Activated CD4-positive, alpha-beta T cell treated with anti-CD3 and anti-CD28 coated beads for 36 hours (primary cell): Measurements from ENCODE around the gene PRPF4. TPM values are rescaled to one million over a fixed set of nuclear protein-coding genes. Genes with fewer than 3 reads are reported as not detected.

Source experiments
- ATAC-seq: fragments of 200-7000 bp; cut with Tn5 transposase; one replicate; pipeline ENCODE4 v1.10.0; 2021; ENCODE audit warnings: mild to moderate bottlenecking, moderate library complexity
- CTCF ChIA-PET: fragments of 350-600 bp; sonication (Branson Sonifier 250); formaldehyde crosslinking; loops from one replicate; lab custom pipeline; 2021; ENCODE audit warnings: antibody characterized with exemption; lab: Charles Lee
- POLR2A ChIA-PET: fragments of 350-600 bp; sonication (Branson Sonifier 250); formaldehyde crosslinking; loops from one replicate; lab custom pipeline; 2021; ENCODE audit warnings: antibody characterized with exemption, inconsistent platforms; lab: Charles Lee
- DNase-seq: peaks from one replicate; pipeline ENCODE4 v3.0.0-alpha.2; 2020
- H3K27ac Mint-ChIP-seq: one replicate; pipeline ENCODE4 v1.8.0; 2021; ENCODE audit warnings: mixed read lengths
- H3K27me3 Mint-ChIP-seq: one replicate; pipeline ENCODE4 v1.8.0; 2021; ENCODE audit warnings: mixed read lengths
- H3K36me3 Mint-ChIP-seq: one replicate; pipeline ENCODE4 v1.8.0; 2021; ENCODE audit warnings: low read depth, mixed read lengths
- H3K4me1 Mint-ChIP-seq: one replicate; pipeline ENCODE4 v1.8.0; 2021; ENCODE audit warnings: mixed read lengths
- H3K4me3 Mint-ChIP-seq: one replicate; pipeline ENCODE4 v1.8.0; 2021; ENCODE audit warnings: mild to moderate bottlenecking, moderate library complexity, mixed read lengths
- H3K9me3 Mint-ChIP-seq: one replicate; pipeline ENCODE4 v1.8.0; 2021; ENCODE audit warnings: low read depth, mixed read lengths
- intact Hi-C, 2 experiments: fragments of 100-400 bp; cut with DNase I in 1 of 2; cut with micrococcal nuclease in 1 of 2; formaldehyde crosslinking; loops; one replicate each; pipeline versions ENCODE4 v1.14.2 to v1.15.1; 2022 to 2024; cut with DNase I, micrococcal nuclease
- total RNA-seq, 2 experiments: library from RNA; stranded (reverse); gene quantifications; one replicate each; pipeline ENCODE4 v1.2.3, GENCODE V29; 2021

The PRPF4 gene
- total RNA-seq, 2 experiments from 2014 or later = 51.5 to 53.1 TPM

GRCh38 chr9:113296796-113297558 lies 21.5 kb downstream of the PRPF4 start:
- DNase-seq (no peak), ATAC-seq (no peak)
- intact Hi-C loops = no loop called here
- POLR2A ChIA-PET = interaction anchor here (0.6 kb wide), 1 partner anchor 15 kb away, joined by 3 read pairs; no protein-coding TSS in a partner anchor
- CTCF ChIA-PET = interaction anchor here (0.7 to 1.1 kb wide), 4 partner anchors 13 to 361 kb away, joined by 3 to 4 read pairs (median 3); partner anchors contain the start of gene ALAD
- Mint-ChIP-seq H3K4me3 (no peak overlapping the region), H3K36me3 (peaks cover 3% of the 10 kb centered on the region), H3K4me1 (no peaks in the 10 kb centered on the region), H3K27ac (no peak overlapping the region), H3K27me3 (no peaks in the 10 kb centered on the region), H3K9me3 (no peaks in the 10 kb centered on the region)

- POLR2A ChIA-PET = no interaction called here
- no peak overlapping the region for H3K27ac Mint-ChIP-seq
- DNase-seq (no peak), ATAC-seq (no peak)
- intact Hi-C loops = no loop called here
- no peaks in the 10 kb centered on the region for H3K36me3 Mint-ChIP-seq
- no peaks in the 10 kb centered on the region for H3K9me3 Mint-ChIP-seq
- H3K4me3 Mint-ChIP-seq = no peak overlapping the region
- no peaks in the 10 kb centered on the region for H3K4me1 Mint-ChIP-seq
- H3K27me3 Mint-ChIP-seq = peaks cover 2% of the 10 kb centered on the region
- CTCF ChIA-PET = interaction anchor here (0.5 to 0.9 kb wide), 3 partner anchors 68 to 275 kb away, joined by 3 read pairs; no protein-coding TSS in a partner anchor
Observed at GRCh38 chr9:113298311-113298710, 22.9 kb downstream of the PRPF4 start.

GRCh38 chr9:113298924-113299770 lies 23.7 kb downstream of the PRPF4 start:
- Mint-ChIP-seq H3K36me3 (no peaks in the 10 kb centered on the region), H3K9me3 (no peaks in the 10 kb centered on the region), H3K4me3 (no peak overlapping the region), H3K27ac (no peak overlapping the region), H3K27me3 (peaks cover 2% of the 10 kb centered on the region), H3K4me1 (no peaks in the 10 kb centered on the region)
- POLR2A ChIA-PET = interaction anchor here (0.5 kb wide), 1 partner anchor 172 kb away, joined by 6 read pairs; no protein-coding TSS in a partner anchor
- no peak for DNase-seq
- CTCF ChIA-PET = interaction anchor here (0.5 to 0.9 kb wide), 5 partner anchors 67 to 294 kb away, joined by 3 read pairs; no protein-coding TSS in a partner anchor
- ATAC-seq = no peak
- intact Hi-C loops = no loop called here

GRCh38 chr9:113299800-113300292 lies 24.4 kb downstream of the PRPF4 start:
- ATAC-seq (no peak), DNase-seq (no peak)
- H3K9me3 Mint-ChIP-seq = no peaks in the 10 kb centered on the region
- H3K27ac Mint-ChIP-seq = no peak overlapping the region
- intact Hi-C loops = no loop called here
- H3K27me3 Mint-ChIP-seq = peaks cover 2% of the 10 kb centered on the region
- POLR2A ChIA-PET = no interaction called here
- H3K4me3 Mint-ChIP-seq = no peak overlapping the region
- no peaks in the 10 kb centered on the region for H3K4me1 Mint-ChIP-seq
- H3K36me3 Mint-ChIP-seq = no peaks in the 10 kb centered on the region
- CTCF ChIA-PET = interaction anchor here (0.9 kb wide), 1 partner anchor 290 kb away, joined by 3 read pairs; no protein-coding TSS in a partner anchor

- Mint-ChIP-seq H3K4me3 (no peak overlapping the region), H3K36me3 (no peaks in the 10 kb centered on the region), H3K4me1 (no peaks in the 10 kb centered on the region), H3K27me3 (peaks cover 2% of the 10 kb centered on the region), H3K27ac (no peak overlapping the region), H3K9me3 (no peaks in the 10 kb centered on the region)
- CTCF ChIA-PET = interaction anchor here (0.6 to 1.1 kb wide), 2 partner anchors 24 to 74 kb away, joined by 3 read pairs; no protein-coding TSS in a partner anchor
- intact Hi-C loops = no loop called here
- no peak for ATAC-seq
- POLR2A ChIA-PET = no interaction called here
- no peak for DNase-seq
Observed at GRCh38 chr9:113301548-113301947, 26.1 kb downstream of the PRPF4 start.

- DNase-seq (no peak), ATAC-seq (no peak)
- Mint-ChIP-seq H3K36me3 (no peaks in the 10 kb centered on the region), H3K27ac (no peak within 1 kb of the TSS), H3K27me3 (peaks cover 2% of the 10 kb centered on the region), H3K4me1 (no peaks in the 10 kb centered on the region), H3K9me3 (no peaks in the 10 kb centered on the region), H3K4me3 (no peak within 1 kb of the TSS)
- intact Hi-C loops = no loop called here
- ChIA-PET POLR2A (no interaction called here), CTCF (no interaction called here)
Observed at GRCh38 chr9:113302792-113303418, 27.4 kb downstream of the PRPF4 start, which contains the start of gene RNF183. Gene RNF183, minus strand, starts transcription at chr9:113303376. Its CDS starts 5,192 bp downstream, at chr9:113298184.

GRCh38 chr9:113306566-113306965 lies 31.1 kb downstream of the PRPF4 start:
- ATAC-seq (no peak), DNase-seq (no peak)
- Mint-ChIP-seq H3K9me3 (no peaks in the 10 kb centered on the region), H3K36me3 (no peaks in the 10 kb centered on the region), H3K27me3 (peaks cover 2% of the 10 kb centered on the region), H3K4me1 (no peaks in the 10 kb centered on the region), H3K27ac (no peak overlapping the region), H3K4me3 (no peak overlapping the region)
- POLR2A ChIA-PET = no interaction called here
- intact Hi-C loops = loop anchor here in 1 of 2 experiments (5.0 kb wide), 1 partner anchor 351 kb away; no protein-coding TSS in a partner anchor
- CTCF ChIA-PET = interaction anchor here (0.7 kb wide), 1 partner anchor 13 kb away, joined by 3 read pairs; no protein-coding TSS in a partner anchor

- no peak for ATAC-seq
- no peaks in the 10 kb centered on the region for H3K4me1 Mint-ChIP-seq
- POLR2A ChIA-PET = no interaction called here
- H3K27me3 Mint-ChIP-seq = peaks cover 2% of the 10 kb centered on the region
- DNase-seq = no peak
- no peaks in the 10 kb centered on the region for H3K36me3 Mint-ChIP-seq
- no peak overlapping the region for H3K27ac Mint-ChIP-seq
- H3K9me3 Mint-ChIP-seq = no peaks in the 10 kb centered on the region
- intact Hi-C loops = loop anchor here in 1 of 2 experiments (5.0 kb wide), 1 partner anchor 350 kb away; no protein-coding TSS in a partner anchor
- CTCF ChIA-PET = no interaction called here
- no peak overlapping the region for H3K4me3 Mint-ChIP-seq
Observed at GRCh38 chr9:113307396-113307975, 32.0 kb downstream of the PRPF4 start.

- no peaks in the 10 kb centered on the region for H3K9me3 Mint-ChIP-seq
- intact Hi-C loops = loop anchor here (1.0 to 5.0 kb wide), 4 partner anchors 91 to 349 kb away; partner anchors contain the start of gene ALAD (in 1 of the 2)
Observed at GRCh38 chr9:113309204-113309813, 33.9 kb downstream of the PRPF4 start.

GRCh38 chr9:113310538-113310937 lies 35.1 kb downstream of the PRPF4 start:
- no peak for DNase-seq
- CTCF ChIA-PET = interaction anchor here (0.6 to 1.5 kb wide), 10 partner anchors 9 to 347 kb away, joined by 3 to 6 read pairs (median 3); no protein-coding TSS in a partner anchor
- H3K27me3 Mint-ChIP-seq = no peaks in the 10 kb centered on the region
- no peaks in the 10 kb centered on the region for H3K9me3 Mint-ChIP-seq
- POLR2A ChIA-PET = no interaction called here
- no peak overlapping the region for H3K4me3 Mint-ChIP-seq
- H3K27ac Mint-ChIP-seq = no peak overlapping the region
- no peaks in the 10 kb centered on the region for H3K4me1 Mint-ChIP-seq
- intact Hi-C loops = no loop called here
- ATAC-seq = no peak
- H3K36me3 Mint-ChIP-seq = no peaks in the 10 kb centered on the region

More at GRCh38 chr9:113309204-113309813, 33.9 kb downstream of the PRPF4 start:
- ATAC-seq (peak; percentile 65), DNase-seq (peak; percentile 42)
- no peaks in the 10 kb centered on the region for H3K27me3 Mint-ChIP-seq
- CTCF ChIA-PET = interaction anchor here (1.2 to 1.4 kb wide), 6 partner anchors 37 to 347 kb away, joined by 3 to 6 read pairs (median 3); no protein-coding TSS in a partner anchor
- no peaks in the 10 kb centered on the region for H3K36me3 Mint-ChIP-seq
- POLR2A ChIA-PET = no interaction called here
- H3K4me1 Mint-ChIP-seq = no peaks in the 10 kb centered on the region
- H3K27ac Mint-ChIP-seq = no peak overlapping the region
- H3K4me3 Mint-ChIP-seq = no peak overlapping the region
